Stomach (tissue), 9 donors: ENCODE data around the gene KDM3A. TPM values are rescaled to one million over a fixed set of nuclear protein-coding genes. Genes with fewer than 3 reads are reported as not detected.

Experiments used
- DNase-seq, 2 donors: peaks; one replicate each; pipeline versions ENCODE4 v3.0.0 to v3.0.0-alpha.2; 2013 to 2019
- H3K27ac ChIP-seq, 5 donors: fragments of 200-600 bp in 4 of 5; sonication (generic) in 4 of 5; one replicate each; pipeline ENCODE4 v1.5.1; 2013 to 2019; ENCODE audit warnings: mild to moderate bottlenecking in 1 of 5, moderate library complexity in 1 of 5
- H3K27me3 ChIP-seq, 3 donors: fragments of 200-600 bp; sonication (generic); one replicate each; pipeline ENCODE4 v1.5.1; 2017 to 2019; ENCODE audit warnings: mixed run types in 1 of 3
- H3K36me3 ChIP-seq, 4 donors: fragments of 200-600 bp; sonication (generic); 1 replicate in 3 of 4; 2 replicates in 1 of 4; pipeline ENCODE4 v1.5.1; 2016 to 2019
- H3K4me1 ChIP-seq, 4 donors: fragments of 200-600 bp; sonication (generic); one replicate each; pipeline ENCODE4 v1.5.1; 2016 to 2019
- H3K4me3 ChIP-seq, 4 donors: fragments of 200-600 bp; sonication (generic) in 3 of 4; one replicate each; pipeline ENCODE4 v1.5.1; 2016 to 2019; ENCODE audit warnings: mild to moderate bottlenecking in 1 of 4
- H3K9me3 ChIP-seq, 4 donors: fragments of 200-600 bp; sonication (generic); one replicate each; pipeline ENCODE4 v1.5.1; 2016 to 2019
- EP300 ChIP-seq: sonication (generic); formaldehyde crosslinking; IDR thresholded peaks from one replicate; pipeline ENCODE4 v1.6.1; 2017; ENCODE audit warnings: antibody characterized with exemption
- POLR2A ChIP-seq, 4 donors: fragments of 450-650 bp; IDR thresholded peaks; one replicate each; pipeline ENCODE4 v1.6.1; 2016; ENCODE audit warnings: antibody characterized with exemption in 4 of 4, control low read depth in 2 of 4, mild to moderate bottlenecking in 1 of 4, moderate library complexity in 1 of 4
- POLR2AphosphoS5 ChIP-seq, 3 donors: sonication (generic); formaldehyde crosslinking; IDR thresholded peaks; one replicate each; pipeline ENCODE4 v1.6.1; 2016; ENCODE audit warnings: antibody characterized with exemption in 3 of 3
- WGBS, 5 donors: extraction: QIAGEN DNeasy Blood & Tissue Kit in 3 of 5; methylation state at CpG; one replicate each; pipeline versions ENCODE4 v1.1.5 to v1.1.7; 2013 to 2018; 5-methylcytosine and 5-hydroxymethylcytosine counted together
- intact Hi-C: fragments of 100-400 bp; cut with DNase I; formaldehyde crosslinking; loops from one replicate; pipeline ENCODE4 v1.15.1; 2023; ENCODE audit warnings: low total_unique reads
- polyA plus RNA-seq, 3 donors: library from polyadenylated mRNA; stranded (reverse); fragments of 200-250 nt; gene quantifications; one replicate each; pipeline ENCODE4 v1.2.3, GENCODE V29; 2013
- total RNA-seq, 5 donors: library from RNA; depleted of rRNA; stranded (reverse); fragments of >200 nt; gene quantifications; one replicate each; pipeline versions ENCODE4 v1.1.0 to v1.2.3, GENCODE V29; 2014 to 2016
- TF ChIP-seq, protein P1 (sequence below), 7 experiments: fragments of 450-650 bp in 4 of 7; fragments of 200-600 bp in 3 of 7; sonication (generic) in 3 of 7; IDR thresholded peaks; one replicate each; pipeline ENCODE4 v1.5.1; 2016 to 2019; ENCODE audit warnings: antibody characterized with exemption in 7 of 7, control low read depth in 2 of 7, mild to moderate bottlenecking in 1 of 7
- donor health status: healthy with polysubstance abuse.
- donor health status: Bipolar disorder and iron deficiency.
- donor health status: healthy.

The KDM3A gene
- total and polyA plus RNA-seq, 8 donors, result 10.4 to 101 (median 32.0) TPM

DNA sequence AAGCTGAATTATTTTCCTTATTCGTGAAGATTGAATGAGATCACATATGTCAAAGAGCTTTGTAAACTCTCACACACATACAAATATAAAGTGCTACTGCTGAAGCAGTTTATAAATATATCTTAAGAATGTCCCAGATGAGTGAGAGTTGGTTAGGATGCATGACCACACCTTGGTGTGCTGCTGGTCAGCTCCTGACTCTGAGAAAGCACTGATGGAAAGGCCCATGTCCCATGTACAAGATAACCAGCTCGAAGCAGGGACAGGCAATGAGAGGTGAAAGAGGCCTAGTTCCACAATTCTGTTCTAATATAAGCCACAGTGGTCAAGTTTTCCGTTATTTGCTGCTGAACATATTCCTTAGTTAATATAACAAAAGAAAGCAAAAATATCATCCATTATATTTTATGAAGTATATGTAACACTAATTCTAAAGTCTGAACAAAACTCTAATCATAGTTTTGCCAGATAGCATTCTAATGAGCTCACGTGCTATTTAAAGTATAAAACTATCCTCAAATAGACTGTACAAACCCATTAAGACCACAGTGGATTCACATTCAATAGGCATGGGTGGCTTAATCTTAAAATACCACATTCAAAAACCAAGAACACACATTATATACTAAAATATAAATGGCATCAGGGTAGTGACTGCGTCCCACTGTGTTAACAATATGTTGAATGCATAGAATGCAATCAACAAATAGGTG, 72.9 kb downstream of the KDM3A start:
- Histone ChIP-seq H3K4me3 (no peak overlapping the region), H3K4me1 (peaks cover 0 to 16% (median 4%) of the 10 kb centered on the region in 4 donors), H3K27me3 (no peaks in the 10 kb centered on the region), H3K27ac (no peak overlapping the region), H3K36me3 (peaks cover 9 to 15% (median 13%) of the 10 kb centered on the region in 4 donors), H3K9me3 (no peaks in the 10 kb centered on the region)
- intact Hi-C loops, result no loop called here
- 89 to 97% (median 93%) methylated on average over 5 of the region's 5 CpGs for WGBS, 5 donors
- TF ChIP-seq POLR2A (IDR thresholded peaks at IDR 0.05) (no peak), EP300 (no peak), POLR2AphosphoS5 (IDR thresholded peaks at IDR 0.05) (no peak)
- TF ChIP-seq, protein P1, sequence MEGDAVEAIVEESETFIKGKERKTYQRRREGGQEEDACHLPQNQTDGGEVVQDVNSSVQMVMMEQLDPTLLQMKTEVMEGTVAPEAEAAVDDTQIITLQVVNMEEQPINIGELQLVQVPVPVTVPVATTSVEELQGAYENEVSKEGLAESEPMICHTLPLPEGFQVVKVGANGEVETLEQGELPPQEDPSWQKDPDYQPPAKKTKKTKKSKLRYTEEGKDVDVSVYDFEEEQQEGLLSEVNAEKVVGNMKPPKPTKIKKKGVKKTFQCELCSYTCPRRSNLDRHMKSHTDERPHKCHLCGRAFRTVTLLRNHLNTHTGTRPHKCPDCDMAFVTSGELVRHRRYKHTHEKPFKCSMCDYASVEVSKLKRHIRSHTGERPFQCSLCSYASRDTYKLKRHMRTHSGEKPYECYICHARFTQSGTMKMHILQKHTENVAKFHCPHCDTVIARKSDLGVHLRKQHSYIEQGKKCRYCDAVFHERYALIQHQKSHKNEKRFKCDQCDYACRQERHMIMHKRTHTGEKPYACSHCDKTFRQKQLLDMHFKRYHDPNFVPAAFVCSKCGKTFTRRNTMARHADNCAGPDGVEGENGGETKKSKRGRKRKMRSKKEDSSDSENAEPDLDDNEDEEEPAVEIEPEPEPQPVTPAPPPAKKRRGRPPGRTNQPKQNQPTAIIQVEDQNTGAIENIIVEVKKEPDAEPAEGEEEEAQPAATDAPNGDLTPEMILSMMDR (IDR thresholded peaks at IDR 0.05), result no peak
- DNase-seq, result no peak

DNA sequence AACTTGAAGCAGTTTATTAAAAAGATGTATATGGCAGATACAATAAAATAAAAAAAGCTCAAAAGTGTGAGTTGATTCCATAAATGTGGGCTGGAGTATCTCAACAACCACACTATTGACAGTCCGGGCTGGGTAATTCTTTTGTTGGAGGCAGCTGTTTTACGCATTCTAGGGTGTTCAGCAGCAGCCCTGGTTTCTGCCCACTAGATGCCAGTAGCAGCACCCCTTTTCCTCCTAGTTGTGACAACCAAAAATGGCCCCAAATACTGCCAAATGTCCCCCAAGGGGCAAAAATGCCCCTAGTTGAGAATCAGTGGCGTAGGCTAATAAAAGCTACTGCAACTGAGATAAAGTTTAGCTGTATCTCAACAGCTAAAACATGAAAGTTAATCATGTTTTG, 77.3 kb downstream of the KDM3A start:
- 64 to 73% (median 66%) methylated on average over 3 of the region's 3 CpGs for WGBS, 5 donors
- Histone ChIP-seq H3K9me3 (peaks cover 0 to 9% (median 6%) of the 10 kb centered on the region in 4 donors), H3K36me3 (peaks cover 0 to 14% (median 7%) of the 10 kb centered on the region in 4 donors), H3K27ac (no peak overlapping the region), H3K4me1 (peaks cover 0 to 13% (median 4%) of the 10 kb centered on the region in 4 donors), H3K27me3 (no peaks in the 10 kb centered on the region), H3K4me3 (no peak overlapping the region)
- TF ChIP-seq, protein P1 (IDR thresholded peaks at IDR 0.05), result peak in 1 of 7 experiments; percentile 34
- TF ChIP-seq EP300, result no peak
- intact Hi-C loops, result no loop called here
- DNase-seq, result peak in 1 of 2 donors; percentile 69

DNA sequence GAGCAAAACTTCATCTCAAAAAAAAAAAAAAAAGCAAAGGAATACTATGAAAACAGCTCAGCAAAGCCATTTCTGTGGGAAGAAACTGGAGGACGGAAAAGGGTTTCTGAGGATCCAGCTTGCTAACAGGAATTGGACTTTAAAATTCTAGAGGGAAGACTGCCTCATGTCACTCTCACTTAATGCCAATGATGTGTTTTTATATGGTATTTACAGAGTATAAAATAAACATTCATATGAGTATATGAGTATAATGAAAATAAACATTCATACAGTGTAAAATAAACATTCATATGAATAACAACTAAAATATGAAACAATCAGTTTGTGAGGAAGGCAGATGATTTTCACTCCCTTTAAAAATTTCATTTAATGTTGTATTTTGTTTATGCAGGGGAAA, 78.2 kb downstream of the KDM3A start:
- no peak overlapping the region for H3K27ac ChIP-seq
- H3K4me1 ChIP-seq, result peaks cover 0 to 13% (median 4%) of the 10 kb centered on the region in 4 donors
- no peak overlapping the region for H3K4me3 ChIP-seq
- 86 to 97% (median 90%) methylated on average over 1 of the region's 1 CpG for WGBS, 5 donors
- no peaks in the 10 kb centered on the region for H3K27me3 ChIP-seq
- peaks cover 0 to 9% (median 6%) of the 10 kb centered on the region in 4 donors for H3K9me3 ChIP-seq
- intact Hi-C loops, result no loop called here
- no peak for DNase-seq
- no peak for TF ChIP-seq POLR2A (IDR thresholded peaks at IDR 0.05)
- TF ChIP-seq EP300, result no peak
- no peak for TF ChIP-seq POLR2AphosphoS5 (IDR thresholded peaks at IDR 0.05)
- TF ChIP-seq, protein P1 (IDR thresholded peaks at IDR 0.05), result no peak
- peaks cover 0 to 14% (median 8%) of the 10 kb centered on the region in 4 donors for H3K36me3 ChIP-seq

- peaks cover 0 to 9% (median 6%) of the 10 kb centered on the region in 4 donors for H3K9me3 ChIP-seq
- TF ChIP-seq EP300, result no peak
- no peak for TF ChIP-seq POLR2AphosphoS5 (IDR thresholded peaks at IDR 0.05)
- no peak for TF ChIP-seq POLR2A (IDR thresholded peaks at IDR 0.05)
- TF ChIP-seq, protein P1 (IDR thresholded peaks at IDR 0.05), result no peak
- DNase-seq, result no peak
- no peak overlapping the region for H3K27ac ChIP-seq
- WGBS, 5 donors, result 83 to 100% (median 96%) methylated on average over 1 of the region's 1 CpG
- H3K27me3 ChIP-seq, result no peaks in the 10 kb centered on the region
- no peak overlapping the region for H3K4me3 ChIP-seq
- intact Hi-C loops, result no loop called here
- H3K36me3 ChIP-seq, result peaks cover 0 to 14% (median 10%) of the 10 kb centered on the region in 4 donors
- H3K4me1 ChIP-seq, result peaks cover 0 to 13% (median 4%) of the 10 kb centered on the region in 4 donors
Observed at GRCh38 chr2:86520153-86520552, 79.0 kb downstream of the KDM3A start.
